ENCODE data around the gene MLLT1. TPM values are rescaled to one million over a fixed set of nuclear protein-coding genes. Genes with fewer than 3 reads are reported as not detected.

Gene MLLT1
- total and polyA plus RNA-seq, 2 donors, result 7.5 to 46.6 TPM

DNA sequence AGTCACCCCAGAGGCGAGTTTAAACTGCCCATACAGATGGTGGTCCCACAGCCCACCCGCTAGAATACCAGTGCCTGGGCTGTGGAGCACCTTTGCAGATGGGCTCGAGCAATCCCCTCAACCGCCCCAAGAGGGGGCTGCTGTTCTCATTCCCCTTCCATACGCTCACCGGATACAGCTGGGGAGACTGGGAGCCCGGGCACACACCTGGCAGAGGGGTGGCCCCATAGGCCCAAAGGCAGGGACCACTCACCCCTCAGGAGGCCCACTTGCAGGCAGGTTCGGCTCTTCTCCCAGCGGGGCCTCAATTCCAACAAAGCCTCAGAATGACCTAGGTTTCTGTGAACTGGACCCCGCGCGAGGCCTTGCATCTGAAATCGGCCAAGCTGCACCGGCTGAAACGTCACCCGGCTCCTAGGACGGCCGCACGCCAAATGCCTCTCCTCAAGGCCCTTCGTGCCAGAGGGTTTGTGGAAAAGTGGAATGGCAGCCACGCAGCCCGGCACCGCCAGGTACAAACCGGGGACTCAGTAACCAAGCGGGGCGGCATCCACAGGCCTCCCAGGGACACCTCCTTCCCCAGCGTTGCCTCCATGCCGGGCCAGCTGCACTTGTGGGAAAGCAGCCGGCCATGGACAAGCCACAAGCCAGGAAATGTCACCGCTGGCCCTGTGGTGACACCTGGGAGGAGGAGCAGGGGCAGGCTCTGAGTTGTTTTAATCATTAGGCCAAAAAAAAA lies 18.7 kb downstream of the MLLT1 start:
- WGBS, result 86% methylated on average over 30 of the region's 30 CpGs
- Histone ChIP-seq H3K27ac (ENCODE audit: low read depth) (no peak overlapping the region), H3K36me3 (ENCODE audit: insufficient read depth) (no peaks in the 10 kb centered on the region), H3K4me1 (ENCODE audit: insufficient read depth) (no peaks in the 10 kb centered on the region), H3K4me3 (ENCODE audit: low read depth, low read length) (no peak overlapping the region)
- DNase-seq (ENCODE audit: extremely low spot score), result no peak

DNA sequence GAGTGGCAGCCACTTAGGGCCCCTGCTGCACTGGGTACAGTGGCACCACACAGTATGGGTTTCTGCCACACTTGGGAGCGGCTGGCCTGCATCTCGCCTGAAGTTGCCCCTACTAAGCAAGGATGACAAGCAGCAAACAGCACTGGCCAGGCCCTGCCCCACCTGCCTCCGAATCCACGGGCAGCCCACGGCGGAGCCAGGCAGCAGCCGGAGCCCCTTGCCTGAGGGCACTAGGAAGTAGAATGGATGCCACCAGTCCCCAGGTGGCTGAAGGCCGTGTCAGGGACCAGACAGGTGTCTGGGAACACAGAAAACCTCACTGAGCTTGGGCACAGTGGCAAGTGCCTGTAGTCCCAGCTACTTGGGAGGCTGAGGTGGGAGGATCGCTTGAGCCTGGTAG lies 19.4 kb downstream of the MLLT1 start:
- Histone ChIP-seq H3K4me3 (ENCODE audit: low read depth, low read length) (no peak overlapping the region), H3K4me1 (ENCODE audit: insufficient read depth) (no peaks in the 10 kb centered on the region), H3K27ac (ENCODE audit: low read depth) (no peak overlapping the region), H3K36me3 (ENCODE audit: insufficient read depth) (no peaks in the 10 kb centered on the region)
- no peak for DNase-seq (ENCODE audit: extremely low spot score)
- WGBS, result 93% methylated on average over 9 of the region's 9 CpGs

DNA sequence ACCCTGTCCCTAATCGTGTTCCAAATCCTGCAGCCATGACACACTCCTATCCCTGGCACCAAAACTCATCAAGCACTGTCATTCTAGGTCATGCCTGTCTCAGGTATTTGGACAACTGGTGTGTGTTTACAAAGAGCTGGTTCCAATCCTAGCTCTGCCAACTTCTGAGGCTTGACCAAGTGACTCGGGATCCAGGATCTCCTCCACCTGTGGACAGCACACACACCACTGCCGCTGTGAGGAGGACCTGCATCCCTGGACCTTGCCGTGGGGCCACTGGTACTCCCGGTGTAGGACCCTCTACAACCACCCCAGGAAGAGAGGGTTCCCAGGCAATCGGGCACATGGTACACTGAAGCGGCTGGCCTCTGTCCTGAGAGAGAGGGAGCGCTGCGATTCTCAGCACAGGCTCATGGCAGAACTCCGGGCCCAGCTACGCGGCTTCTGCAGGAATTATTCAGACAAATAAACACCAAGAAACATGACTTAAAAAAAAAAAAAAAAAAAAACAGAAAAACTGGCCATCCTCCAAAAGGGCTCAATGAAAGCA lies 20.4 kb downstream of the MLLT1 start:
- H3K36me3 ChIP-seq (ENCODE audit: insufficient read depth), result no peaks in the 10 kb centered on the region
- no peak overlapping the region for H3K4me3 ChIP-seq (ENCODE audit: low read depth, low read length)
- 41% methylated on average over 12 of the region's 12 CpGs for WGBS
- H3K4me1 ChIP-seq (ENCODE audit: insufficient read depth), result no peaks in the 10 kb centered on the region
- no peak overlapping the region for H3K27ac ChIP-seq (ENCODE audit: low read depth)
- no peak for DNase-seq (ENCODE audit: extremely low spot score)

DNA sequence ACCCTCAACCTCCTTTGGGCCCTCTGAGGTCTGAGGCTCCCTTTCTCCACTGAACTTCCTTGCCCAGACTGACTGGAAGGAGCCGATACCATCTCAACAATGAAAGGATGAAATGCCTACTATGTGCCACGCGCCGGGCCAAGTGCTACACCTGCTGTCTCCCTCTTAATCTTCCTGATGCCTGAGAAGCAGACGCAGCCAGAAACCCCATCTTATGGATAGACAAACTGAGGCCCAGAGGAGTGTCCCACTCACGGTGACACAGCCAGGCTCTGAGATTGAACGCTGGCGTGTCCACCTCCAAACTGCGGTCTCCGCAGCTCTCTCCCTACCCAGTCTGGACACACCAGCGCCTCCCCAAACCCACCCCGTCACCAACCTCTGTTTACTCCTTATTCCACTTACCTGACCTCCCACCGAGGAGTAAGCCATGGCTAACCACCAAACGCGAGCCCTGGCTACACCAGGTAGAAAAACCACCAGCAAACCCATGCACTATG lies 20.9 kb downstream of the MLLT1 start:
- WGBS, result 92% methylated on average over 15 of the region's 15 CpGs
- Histone ChIP-seq H3K4me1 (ENCODE audit: insufficient read depth) (no peaks in the 10 kb centered on the region), H3K36me3 (ENCODE audit: insufficient read depth) (no peaks in the 10 kb centered on the region), H3K27ac (ENCODE audit: low read depth) (no peak overlapping the region), H3K4me3 (ENCODE audit: low read depth, low read length) (no peak overlapping the region)
- DNase-seq (ENCODE audit: extremely low spot score), result no peak

DNA sequence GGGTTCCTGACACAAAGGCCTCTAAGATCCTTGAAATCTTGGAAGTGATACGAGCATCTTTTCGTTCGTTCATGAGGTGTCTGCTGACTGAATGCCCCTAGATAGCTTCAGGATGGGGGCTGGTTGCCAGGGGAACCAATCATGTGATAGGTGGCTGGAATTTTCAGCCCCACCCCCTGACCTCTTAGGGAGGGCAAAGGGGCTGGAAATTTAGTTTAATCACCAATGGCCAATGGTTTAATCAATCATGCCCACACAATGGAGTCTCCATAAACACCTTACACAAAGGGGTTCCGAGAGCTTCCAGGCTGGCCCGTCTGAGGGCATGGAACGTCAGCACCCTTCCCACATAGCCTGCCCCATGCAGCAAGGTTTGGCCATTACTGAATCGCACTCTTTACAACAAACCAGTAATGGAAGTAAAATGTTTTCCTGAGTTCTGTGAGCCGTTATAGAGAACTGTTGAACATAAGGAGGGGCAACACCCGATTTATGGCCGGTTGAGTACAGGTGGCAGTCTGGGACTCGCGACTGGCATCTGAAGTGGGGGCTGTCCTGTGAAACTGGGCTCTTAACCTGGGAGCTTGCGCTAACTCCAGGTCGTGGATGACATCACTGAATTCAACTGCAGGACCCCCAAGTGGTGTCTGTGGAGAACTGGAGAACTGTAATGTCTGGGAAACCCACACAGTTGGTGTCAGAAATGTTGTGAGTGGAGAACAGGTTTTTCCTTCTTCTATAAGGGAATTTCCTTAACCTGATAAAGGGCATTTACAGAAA lies 25.6 kb downstream of the MLLT1 start:
- Histone ChIP-seq H3K4me3 (ENCODE audit: low read depth, low read length) (no peak overlapping the region), H3K36me3 (ENCODE audit: insufficient read depth) (no peaks in the 10 kb centered on the region), H3K4me1 (ENCODE audit: insufficient read depth) (no peaks in the 10 kb centered on the region), H3K27ac (ENCODE audit: low read depth) (no peak overlapping the region)
- 89% methylated on average over 14 of the region's 14 CpGs for WGBS
- DNase-seq (ENCODE audit: extremely low spot score), result no peak

DNA sequence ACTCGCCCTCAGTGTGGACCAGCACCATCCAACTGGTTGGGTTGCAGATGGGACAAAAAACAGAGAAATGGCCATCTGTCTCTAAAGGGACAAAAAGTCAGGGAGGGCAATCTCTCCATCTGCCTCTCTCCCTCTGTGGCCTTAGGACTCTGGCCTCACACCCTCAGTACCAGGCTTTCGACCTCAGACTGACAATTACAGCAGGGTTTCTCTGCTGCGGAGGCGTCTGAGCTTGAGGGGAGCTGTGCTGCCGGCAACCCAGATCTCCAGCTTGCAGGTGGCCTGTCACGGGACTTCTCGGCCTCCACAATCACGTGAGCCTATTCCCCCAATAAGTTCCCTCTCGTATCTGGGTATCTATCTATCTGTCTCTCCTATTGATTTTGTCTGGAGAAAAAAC lies 27.7 kb downstream of the MLLT1 start:
- Histone ChIP-seq H3K36me3 (ENCODE audit: insufficient read depth) (no peaks in the 10 kb centered on the region), H3K27ac (ENCODE audit: low read depth) (no peak overlapping the region), H3K4me1 (ENCODE audit: insufficient read depth) (no peaks in the 10 kb centered on the region), H3K4me3 (ENCODE audit: low read depth, low read length) (no peak overlapping the region)
- no peak for DNase-seq (ENCODE audit: extremely low spot score)
- 94% methylated on average over 9 of the region's 9 CpGs for WGBS

DNA sequence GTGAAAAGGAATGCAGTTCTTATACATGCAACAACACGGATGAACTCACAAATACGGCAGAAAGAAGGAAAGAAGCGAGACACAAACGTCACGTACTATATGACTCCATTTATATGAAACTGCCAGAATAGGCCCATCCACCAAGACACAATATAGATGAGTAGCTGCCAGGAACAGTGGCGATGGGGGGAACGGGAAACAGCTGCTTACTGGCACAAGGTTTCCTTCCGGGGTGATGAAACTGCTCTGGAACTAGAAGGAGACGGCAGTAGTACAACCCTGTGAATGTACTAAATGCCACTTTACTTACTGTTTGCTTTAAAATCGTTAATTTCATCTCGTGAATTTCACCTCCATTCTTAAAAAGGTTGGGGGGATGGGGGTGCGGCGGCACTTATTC lies 28.9 kb downstream of the MLLT1 start:
- Histone ChIP-seq H3K4me3 (ENCODE audit: low read depth, low read length) (no peak overlapping the region), H3K36me3 (ENCODE audit: insufficient read depth) (no peaks in the 10 kb centered on the region), H3K27ac (ENCODE audit: low read depth) (no peak overlapping the region), H3K4me1 (ENCODE audit: insufficient read depth) (no peaks in the 10 kb centered on the region)
- no peak for DNase-seq (ENCODE audit: extremely low spot score)
- 88% methylated on average over 13 of the region's 13 CpGs for WGBS

DNA sequence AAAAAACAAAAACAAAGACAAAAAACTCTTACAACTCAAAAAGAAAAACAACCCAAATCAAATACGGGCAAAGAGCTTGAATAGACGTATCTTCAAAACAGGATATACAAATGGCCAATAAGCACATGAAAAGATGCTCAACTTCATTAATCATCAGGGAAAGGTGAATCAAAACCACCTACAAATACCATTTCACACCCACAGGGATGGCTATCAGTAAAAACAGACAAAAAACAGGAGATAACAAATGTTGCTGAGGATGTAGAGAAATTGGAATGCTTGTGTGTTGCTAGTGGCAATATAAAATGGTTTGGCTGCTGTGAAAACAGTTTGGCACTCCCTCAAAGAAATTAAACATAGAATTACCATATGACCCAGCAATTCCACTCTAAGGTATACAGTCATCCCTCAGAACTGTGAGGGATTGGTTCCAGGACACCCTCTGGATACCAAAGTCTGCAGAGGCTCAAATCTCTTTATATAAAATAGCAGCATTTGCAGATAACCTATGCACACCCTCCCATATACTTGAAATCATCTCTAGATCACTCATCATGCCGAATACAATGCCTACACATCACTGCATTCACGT lies 29.7 kb downstream of the MLLT1 start:
- H3K4me1 ChIP-seq (ENCODE audit: insufficient read depth), result no peaks in the 10 kb centered on the region
- DNase-seq (ENCODE audit: extremely low spot score), result no peak
- no peak overlapping the region for H3K4me3 ChIP-seq (ENCODE audit: low read depth, low read length)
- WGBS, result 66% methylated on average over 4 of the region's 4 CpGs
- no peak overlapping the region for H3K27ac ChIP-seq (ENCODE audit: low read depth)
- H3K36me3 ChIP-seq (ENCODE audit: insufficient read depth), result no peaks in the 10 kb centered on the region

DNA sequence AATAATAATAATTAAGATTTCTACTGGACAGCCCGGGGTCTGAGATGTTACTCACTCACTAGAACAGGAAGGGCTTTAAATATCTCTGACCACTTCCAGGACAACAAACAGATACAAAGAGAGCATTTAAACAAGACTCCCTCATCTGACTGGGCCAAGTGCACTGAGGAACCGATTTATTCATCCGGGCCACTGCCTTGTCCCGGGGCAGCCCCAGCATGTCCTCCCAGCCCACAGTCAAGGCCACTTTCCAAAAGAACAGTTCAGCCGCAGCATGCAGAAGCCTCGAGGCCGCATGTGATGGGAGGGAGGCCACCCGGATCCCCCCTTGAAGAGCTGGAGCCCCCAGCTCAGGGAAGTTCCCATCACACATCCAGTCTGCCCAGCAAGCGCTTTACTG lies 30.5 kb downstream of the MLLT1 start:
- no peak overlapping the region for H3K4me3 ChIP-seq (ENCODE audit: low read depth, low read length)
- 57% methylated on average over 9 of the region's 9 CpGs for WGBS

DNA sequence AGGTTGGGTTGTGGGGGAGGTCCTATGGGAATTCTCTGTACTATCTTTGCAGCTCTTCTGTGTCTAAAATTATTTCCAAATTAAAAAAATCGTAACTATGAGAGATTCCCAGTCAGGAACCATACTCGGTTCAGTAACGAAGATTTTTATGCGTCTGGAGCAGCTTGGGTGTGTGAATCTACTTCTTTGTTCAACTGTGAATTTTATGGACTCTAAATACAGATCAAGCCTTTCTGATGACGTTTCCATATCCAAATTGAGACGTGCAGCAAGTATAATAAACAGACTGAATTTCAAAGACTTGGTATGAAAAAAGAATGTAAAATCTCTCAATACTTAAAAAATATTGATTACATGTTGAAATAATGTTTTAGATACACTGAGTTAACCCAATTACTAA lies 30.9 kb downstream of the MLLT1 start:
- no peak for DNase-seq (ENCODE audit: extremely low spot score)
- Histone ChIP-seq H3K4me1 (ENCODE audit: insufficient read depth) (no peaks in the 10 kb centered on the region), H3K36me3 (ENCODE audit: insufficient read depth) (no peaks in the 10 kb centered on the region), H3K4me3 (ENCODE audit: low read depth, low read length) (no peak overlapping the region), H3K27ac (ENCODE audit: low read depth) (no peak overlapping the region)
- 33% methylated on average over 6 of the region's 6 CpGs for WGBS

More for the DNA sequence above, 30.5 kb downstream of the MLLT1 start:
- Histone ChIP-seq H3K36me3 (ENCODE audit: insufficient read depth) (no peaks in the 10 kb centered on the region), H3K27ac (ENCODE audit: low read depth) (no peak overlapping the region), H3K4me1 (ENCODE audit: insufficient read depth) (no peaks in the 10 kb centered on the region)
- DNase-seq (ENCODE audit: extremely low spot score), result no peak

DNA sequence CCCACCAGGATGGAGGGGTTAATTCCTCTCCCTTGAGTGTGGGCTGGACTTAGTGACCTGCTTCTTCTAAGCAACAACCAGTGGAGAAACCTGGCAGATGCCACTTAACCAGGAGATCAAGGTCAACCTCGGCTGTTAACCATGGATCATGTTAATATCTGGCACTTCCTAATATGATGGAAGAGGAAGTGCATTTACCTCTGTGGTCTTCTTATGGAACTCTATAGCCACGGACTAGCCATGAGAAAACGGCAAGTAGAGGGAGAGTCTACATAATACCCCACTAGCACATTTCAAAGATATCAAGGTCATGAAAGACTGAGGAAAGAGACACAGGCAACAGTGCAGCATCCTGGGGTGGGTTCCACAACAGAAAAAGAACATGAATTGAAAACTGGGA lies 31.4 kb downstream of the MLLT1 start:
- Histone ChIP-seq H3K36me3 (ENCODE audit: insufficient read depth) (no peaks in the 10 kb centered on the region), H3K4me3 (ENCODE audit: low read depth, low read length) (no peak overlapping the region), H3K4me1 (ENCODE audit: insufficient read depth) (peaks cover 2% of the 10 kb centered on the region), H3K27ac (ENCODE audit: low read depth) (no peak overlapping the region)
- WGBS, result 77% methylated on average over 3 of the region's 3 CpGs
- no peak for DNase-seq (ENCODE audit: extremely low spot score)

DNA sequence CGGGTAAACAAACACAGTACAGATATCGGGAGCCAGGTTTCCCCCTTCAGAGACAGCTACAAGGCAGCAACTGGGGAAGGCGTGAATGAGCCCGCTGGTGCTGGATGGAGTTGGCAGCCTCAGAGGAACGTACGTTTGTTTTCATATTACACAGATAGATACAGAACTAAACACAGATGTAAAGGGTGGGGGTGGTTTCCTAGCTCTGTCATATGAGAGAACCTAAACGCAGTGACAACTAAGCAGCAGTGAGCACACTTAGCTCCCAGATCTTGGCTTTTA lies 32.8 kb downstream of the MLLT1 start:
- no peak overlapping the region for H3K27ac ChIP-seq (ENCODE audit: low read depth)
- 92% methylated on average over 7 of the region's 7 CpGs for WGBS
- H3K4me3 ChIP-seq (ENCODE audit: low read depth, low read length), result no peak overlapping the region
- H3K4me1 ChIP-seq (ENCODE audit: insufficient read depth), result peaks cover 2% of the 10 kb centered on the region
- no peaks in the 10 kb centered on the region for H3K36me3 ChIP-seq (ENCODE audit: insufficient read depth)
- DNase-seq (ENCODE audit: extremely low spot score), result no peak

DNA sequence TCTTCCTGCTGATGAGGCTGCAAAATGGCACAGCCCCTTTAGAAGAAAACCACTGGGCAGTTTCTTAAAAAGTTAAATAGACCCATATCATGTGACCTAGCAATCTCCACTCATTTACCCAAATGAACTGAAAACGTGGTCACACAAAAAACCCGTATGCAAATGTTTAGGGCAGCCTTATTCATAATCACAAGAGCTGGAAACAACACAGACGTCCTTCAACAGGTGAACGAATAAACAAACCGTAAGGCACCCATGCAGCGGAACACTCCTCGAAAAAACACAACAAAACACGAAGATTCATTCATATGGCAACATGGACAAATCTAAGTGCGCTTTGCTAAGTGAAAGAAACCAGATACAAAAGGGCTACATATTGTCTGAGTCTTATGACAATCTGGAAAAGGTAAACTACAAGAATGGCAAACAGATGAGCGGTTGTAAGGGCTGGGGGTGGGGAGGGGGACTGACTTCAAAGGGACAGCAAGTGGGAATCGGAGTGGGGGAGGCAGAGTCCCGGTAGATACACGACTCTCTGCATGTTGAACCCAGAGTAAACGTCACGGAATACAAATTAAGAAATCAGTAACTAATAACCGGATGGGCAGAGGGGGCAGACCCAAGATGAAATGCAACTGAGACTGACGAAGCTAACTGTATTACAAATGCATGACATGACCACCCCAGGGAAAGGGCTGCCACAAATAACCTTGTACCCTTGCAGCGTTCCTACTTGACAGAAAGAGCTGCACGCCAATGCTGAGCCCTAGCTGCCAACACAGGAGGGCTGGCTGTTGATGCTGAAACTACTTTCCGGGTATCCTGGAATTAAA lies 33.4 kb downstream of the MLLT1 start:
- peaks cover 2% of the 10 kb centered on the region for H3K4me1 ChIP-seq (ENCODE audit: insufficient read depth)
- no peak overlapping the region for H3K27ac ChIP-seq (ENCODE audit: low read depth)
- DNase-seq (ENCODE audit: extremely low spot score), result no peak
- WGBS, result 91% methylated on average over 20 of the region's 20 CpGs
- no peaks in the 10 kb centered on the region for H3K36me3 ChIP-seq (ENCODE audit: insufficient read depth)
- H3K4me3 ChIP-seq (ENCODE audit: low read depth, low read length), result no peak overlapping the region
